Hypothalamus (tissue), 51 donors: ENCODE results near the gene FOXP1.

ENCODE experiments used
- DNase-seq, 51 donors: peaks; one replicate each; lab custom pipeline; 2025; lab: John Stamatoyannopoulos, UW

The FOXP1 gene

GRCh38 chr3:71078199-71078598, 505.3 kb downstream of the FOXP1 start:
- DNase-seq = no peak

- no peak for DNase-seq
Measured at GRCh38 chr3:71077070-71077469, 506.5 kb downstream of the FOXP1 start.

- no peak for DNase-seq
Measured at GRCh38 chr3:71076361-71077002, 507.0 kb downstream of the FOXP1 start.

GRCh38 chr3:71075494-71075893, 508.0 kb downstream of the FOXP1 start:
- no peak for DNase-seq

- DNase-seq = no peak
Measured at GRCh38 chr3:71074423-71074822, 509.1 kb downstream of the FOXP1 start.

GRCh38 chr3:71072986-71073385, 510.5 kb downstream of the FOXP1 start:
- no peak for DNase-seq

GRCh38 chr3:71072287-71072686, 511.2 kb downstream of the FOXP1 start:
- no peak for DNase-seq

GRCh38 chr3:71070497-71071463, 512.7 kb downstream of the FOXP1 start:
- DNase-seq = no peak

- DNase-seq = peak in 24 of 51 donors; percentile 7 to 66 (median 28)
Measured at GRCh38 chr3:71069797-71070196, 513.7 kb downstream of the FOXP1 start.

- DNase-seq = peak in 1 of 51 donors; percentile 9
Measured at GRCh38 chr3:71067977-71068654, 515.4 kb downstream of the FOXP1 start.

- DNase-seq = no peak
Measured at GRCh38 chr3:71066849-71067261, 516.7 kb downstream of the FOXP1 start.

- no peak for DNase-seq
Measured at GRCh38 chr3:71066356-71066755, 517.2 kb downstream of the FOXP1 start.

GRCh38 chr3:71065764-71066013, 517.8 kb downstream of the FOXP1 start:
- DNase-seq = no peak

- peak in 41 of 51 donors; percentile 13 to 77 (median 52) for DNase-seq
Measured at GRCh38 chr3:71064956-71065763, 518.4 kb downstream of the FOXP1 start.

GRCh38 chr3:71064291-71064955, 519.1 kb downstream of the FOXP1 start:
- DNase-seq = peak in 18 of 51 donors; percentile 26 to 82 (median 48)

- peak in 10 of 51 donors; percentile 5 to 82 (median 28) for DNase-seq
Measured at GRCh38 chr3:71063773-71064290, 519.7 kb downstream of the FOXP1 start.

GRCh38 chr3:71062952-71063772, 520.4 kb downstream of the FOXP1 start:
- DNase-seq = no peak

- DNase-seq = no peak
Measured at GRCh38 chr3:71062037-71062932, 521.2 kb downstream of the FOXP1 start.
